Osteoblast (primary cell): ENCODE measurements around the gene AFG3L2. TPM values are rescaled to one million over a fixed set of nuclear protein-coding genes. Genes with fewer than 3 reads are reported as not detected.

Experiments
- small RNA-seq: library from RNA; depleted of rRNA; stranded (forward); fragments of <200 nt; gene quantifications from one replicate; pipeline ENCODE3, GENCODE V24; 2012
- total RNA-seq: library from RNA; depleted of rRNA; stranded (reverse); fragments of >200 nt; gene quantifications from 2 replicates; pipeline ENCODE4 v1.2.3, GENCODE V29; 2012

Gene AFG3L2
- total RNA-seq, 1 donor, result 65.5 TPM

Small RNA genes within 50 kb of the gene (small RNA-seq; reads per million reads assigned to genes)
- gene RNU6-170P (not detected), gene RNU7-129P (not detected)

Other genes with a start within 250 kb of the AFG3L2 start
- gene CIDEA, start 122.9 kb downstream of the AFG3L2 start, total RNA-seq, result not detected in 2 replicates
- gene TUBB6, start 69.0 kb downstream of the AFG3L2 start, total RNA-seq, result 312 and 425 TPM in 2 replicates
- gene PRELID3A, start 30.7 kb upstream of the AFG3L2 start, total RNA-seq, result 4.4 and 5.8 TPM in 2 replicates